ENCODE results near the gene SEPTIN8. TPM values are rescaled to one million over a fixed set of nuclear protein-coding genes. Genes with fewer than 3 reads are reported as not detected.

The SEPTIN8 gene
- polyA plus RNA-seq, 1 of the 3 experiments (the other 2 are of a cell fraction): 54.9 TPM

GRCh38 chr5:132773114-132773513, 3.9 kb downstream of the SEPTIN8 start (continued):
- TF ChIP-seq POLR2AphosphoS5 (IDR thresholded peaks at IDR 0.05; ENCODE audit: low read depth, low read length): no peak

- no peaks in the 10 kb centered on the region for H3K9me2 ChIP-seq
- H3K79me2 ChIP-seq (ENCODE audit: insufficient read depth): peaks cover 86% of the 10 kb centered on the region
- no peak overlapping the region for H3K9ac ChIP-seq
- no peak overlapping the region for H2AFZ ChIP-seq (ENCODE audit: low read depth)
- peaks cover 20% of the 10 kb centered on the region; the same call in 1 of the 2 replicates for H4K20me1 ChIP-seq (ENCODE audit: insufficient read depth)
- no peaks in the 10 kb centered on the region for H3F3A ChIP-seq (replicated peaks; ENCODE audit: insufficient read depth)
- no peak for DNase-seq
- no peak overlapping the region for H3K4me2 ChIP-seq
- CTCF ChIA-PET: interaction anchor here (1.0 to 1.4 kb wide), 2 partner anchors 48 to 55 kb away, joined by 4 to 5 read pairs; no protein-coding TSS in a partner anchor
- H3K9me3 ChIP-seq: no peaks in the 10 kb centered on the region
- no peaks in the 10 kb centered on the region for H3K36me3 ChIP-seq (replicated peaks in 1 of 2; ENCODE audit: control insufficient read depth in 1 of 2, insufficient read depth in 2 of 2, low read length in 1 of 2)
- TF ChIP-seq GATA2 (CRISPR knock-in tag; IDR thresholded peaks at IDR 0.05) (no peak), MXI1 (IDR thresholded peaks at IDR 0.05; ENCODE audit: low read depth, low read length) (no peak), MEF2A (IDR thresholded peaks at IDR 0.05; ENCODE audit: borderline replicate concordance, low read depth) (no peak), EP300 (IDR thresholded peaks at IDR 0.05; ENCODE audit: borderline replicate concordance in 1 of 2, low read depth in 1 of 2, low read length in 1 of 2) (no peak), RXRA (IDR thresholded peaks at IDR 0.05; ENCODE audit: borderline replicate concordance, low read depth) (no peak), RCOR1 (IDR thresholded peaks at IDR 0.05; ENCODE audit: low read length) (no peak), FOXJ3 (CRISPR knock-in tag; IDR thresholded peaks at IDR 0.05) (no peak), YY1 (IDR thresholded peaks at IDR 0.05; ENCODE audit: low read depth) (no peak), CHD2 (IDR thresholded peaks at IDR 0.05; ENCODE audit: low read length, partially characterized antibody) (no peak), RAD21 (IDR thresholded peaks at IDR 0.05; ENCODE audit: low read length) (no peak), NFIC (IDR thresholded peaks at IDR 0.05; ENCODE audit: borderline replicate concordance) (no peak), RFX5 (IDR thresholded peaks at IDR 0.05; ENCODE audit: low read length) (no peak), FOSL2 (IDR thresholded peaks at IDR 0.05; ENCODE audit: borderline replicate concordance, low read depth) (no peak)
- TF ChIP-seq, protein P1, sequence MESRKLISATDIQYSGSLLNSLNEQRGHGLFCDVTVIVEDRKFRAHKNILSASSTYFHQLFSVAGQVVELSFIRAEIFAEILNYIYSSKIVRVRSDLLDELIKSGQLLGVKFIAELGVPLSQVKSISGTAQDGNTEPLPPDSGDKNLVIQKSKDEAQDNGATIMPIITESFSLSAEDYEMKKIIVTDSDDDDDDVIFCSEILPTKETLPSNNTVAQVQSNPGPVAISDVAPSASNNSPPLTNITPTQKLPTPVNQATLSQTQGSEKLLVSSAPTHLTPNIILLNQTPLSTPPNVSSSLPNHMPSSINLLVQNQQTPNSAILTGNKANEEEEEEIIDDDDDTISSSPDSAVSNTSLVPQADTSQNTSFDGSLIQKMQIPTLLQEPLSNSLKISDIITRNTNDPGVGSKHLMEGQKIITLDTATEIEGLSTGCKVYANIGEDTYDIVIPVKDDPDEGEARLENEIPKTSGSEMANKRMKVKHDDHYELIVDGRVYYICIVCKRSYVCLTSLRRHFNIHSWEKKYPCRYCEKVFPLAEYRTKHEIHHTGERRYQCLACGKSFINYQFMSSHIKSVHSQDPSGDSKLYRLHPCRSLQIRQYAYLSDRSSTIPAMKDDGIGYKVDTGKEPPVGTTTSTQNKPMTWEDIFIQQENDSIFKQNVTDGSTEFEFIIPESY (IDR thresholded peaks at IDR 0.05; ENCODE audit: borderline replicate concordance, low read depth): no peak
- TF ChIP-seq, protein P2, sequence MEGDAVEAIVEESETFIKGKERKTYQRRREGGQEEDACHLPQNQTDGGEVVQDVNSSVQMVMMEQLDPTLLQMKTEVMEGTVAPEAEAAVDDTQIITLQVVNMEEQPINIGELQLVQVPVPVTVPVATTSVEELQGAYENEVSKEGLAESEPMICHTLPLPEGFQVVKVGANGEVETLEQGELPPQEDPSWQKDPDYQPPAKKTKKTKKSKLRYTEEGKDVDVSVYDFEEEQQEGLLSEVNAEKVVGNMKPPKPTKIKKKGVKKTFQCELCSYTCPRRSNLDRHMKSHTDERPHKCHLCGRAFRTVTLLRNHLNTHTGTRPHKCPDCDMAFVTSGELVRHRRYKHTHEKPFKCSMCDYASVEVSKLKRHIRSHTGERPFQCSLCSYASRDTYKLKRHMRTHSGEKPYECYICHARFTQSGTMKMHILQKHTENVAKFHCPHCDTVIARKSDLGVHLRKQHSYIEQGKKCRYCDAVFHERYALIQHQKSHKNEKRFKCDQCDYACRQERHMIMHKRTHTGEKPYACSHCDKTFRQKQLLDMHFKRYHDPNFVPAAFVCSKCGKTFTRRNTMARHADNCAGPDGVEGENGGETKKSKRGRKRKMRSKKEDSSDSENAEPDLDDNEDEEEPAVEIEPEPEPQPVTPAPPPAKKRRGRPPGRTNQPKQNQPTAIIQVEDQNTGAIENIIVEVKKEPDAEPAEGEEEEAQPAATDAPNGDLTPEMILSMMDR (IDR thresholded peaks at IDR 0.05): no peak
- POLR2A ChIA-PET: no interaction called here
- H3K27ac ChIP-seq (ENCODE audit: low read depth in 2 of 2, low read length in 1 of 2): no peak overlapping the region
- peaks cover 19 to 52% of the 10 kb centered on the region in 2 experiments; a peak in 2 of 4 replicates for H3K4me1 ChIP-seq (ENCODE audit: control insufficient read depth in 1 of 2, insufficient read depth in 2 of 2, low read depth in 1 of 2, low read length in 1 of 2)
- no peak overlapping the region for H3K4me3 ChIP-seq (ENCODE audit: low read depth in 2 of 2, low read length in 1 of 2)
- 73% methylated on average over 6 of the region's 8 CpGs for WGBS (ENCODE audit: low lambda C conversion rate)
- no peaks in the 10 kb centered on the region for H3K27me3 ChIP-seq (ENCODE audit: insufficient read depth)
These were observed 4.6 kb downstream of the SEPTIN8 start for GRCh38 chr5:132772291-132773070.
